GM18870 (cell line): ENCODE measurements around the gene PLCD1.
"Not testable (repeated sequence)": the region's sequence is repeated elsewhere in the genome, so short reads cannot be mapped to it uniquely, and the experiment has no call there.

Experiments
- ATAC-seq: cut with Tn5 transposase; IDR thresholded peaks from one replicate; pipeline ENCODE4 v1.9.1; 2021; ENCODE audit warnings: moderate library complexity; ENCODE audit not compliant: unreplicated experiment

PLCD1 gene

DNA sequence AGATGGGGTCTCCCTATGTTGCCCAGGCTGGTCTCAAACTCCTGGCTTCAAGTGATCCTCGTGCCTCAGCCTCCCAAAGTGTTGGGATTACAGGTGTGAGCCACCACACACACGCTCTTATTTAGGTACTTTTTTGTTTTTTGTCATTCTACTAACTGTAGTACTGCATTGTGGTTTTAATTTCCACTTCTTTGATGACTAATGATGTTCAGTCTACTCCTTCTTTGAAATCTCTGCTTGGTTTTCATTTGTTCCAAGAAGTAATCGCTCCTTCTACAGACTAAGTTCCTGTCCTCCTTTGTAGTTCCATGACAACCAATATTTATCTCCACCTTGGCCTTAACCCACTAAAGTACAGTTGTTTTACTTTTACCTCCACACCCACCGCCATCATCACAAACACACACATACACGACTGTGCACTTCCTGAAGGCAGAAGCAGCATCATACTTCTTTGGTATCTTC, 9.0 kb upstream of the PLCD1 start:
- ATAC-seq = no peak

DNA sequence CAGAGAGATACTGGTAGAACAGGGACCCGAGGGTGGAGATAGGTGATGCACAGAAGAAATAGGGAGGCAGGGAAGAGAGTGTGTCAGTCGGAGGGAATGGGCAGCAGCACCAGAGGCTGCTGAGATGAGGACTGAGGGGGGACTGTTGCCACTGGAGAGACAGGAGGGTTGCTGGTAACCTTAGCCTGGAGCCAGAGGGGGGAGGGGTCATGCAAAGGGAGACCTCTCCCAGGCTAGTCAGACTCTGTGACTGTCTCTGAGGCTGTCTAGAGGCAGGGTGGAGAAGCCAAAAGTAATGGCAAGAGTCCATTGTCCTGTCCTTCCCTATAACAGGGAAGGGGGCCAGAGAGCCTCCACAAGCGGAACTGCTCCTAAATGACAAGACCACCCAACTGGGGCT, 7.5 kb upstream of the PLCD1 start:
- ATAC-seq = no peak

DNA sequence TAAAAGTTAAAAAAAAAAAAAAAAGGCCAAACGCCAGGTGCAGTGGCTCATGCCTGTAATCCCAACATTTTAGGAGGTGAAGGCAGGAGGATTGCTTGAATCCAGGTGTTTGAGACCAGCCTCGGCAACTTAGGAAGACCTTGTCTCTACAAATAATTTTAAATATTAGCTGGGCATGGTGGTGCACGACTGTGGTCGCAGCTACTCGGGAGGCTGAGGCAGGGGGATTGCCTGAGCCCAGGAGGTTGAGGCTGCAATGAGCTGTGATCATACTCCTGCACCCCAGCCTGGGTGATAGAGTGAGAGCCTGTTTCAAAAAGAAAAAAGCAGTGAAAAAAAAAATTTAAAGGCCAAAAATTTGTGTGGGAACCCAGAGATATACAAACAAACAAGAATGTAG, 6.8 kb upstream of the PLCD1 start:
- no peak for ATAC-seq

DNA sequence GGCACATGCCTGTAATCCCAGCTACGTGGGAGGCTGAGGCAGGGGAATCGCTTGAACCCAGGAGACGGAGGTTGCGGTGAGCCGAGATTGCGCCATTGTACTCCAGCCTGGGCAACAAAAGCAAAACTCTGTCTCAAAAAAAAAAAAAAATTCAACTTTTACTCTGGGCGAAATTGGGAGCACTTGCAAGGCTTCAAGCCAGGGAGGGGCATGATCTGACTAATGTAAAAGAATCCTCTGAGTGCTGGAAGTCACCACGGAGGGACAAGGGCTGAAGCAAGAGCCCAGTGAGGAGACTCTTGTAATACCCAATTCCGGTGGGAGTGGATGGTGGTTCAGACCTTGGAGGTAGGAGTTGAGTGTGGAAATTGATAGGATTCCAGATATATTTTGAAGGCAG, 4.9 kb upstream of the PLCD1 start:
- not testable (repeated sequence) for ATAC-seq

DNA sequence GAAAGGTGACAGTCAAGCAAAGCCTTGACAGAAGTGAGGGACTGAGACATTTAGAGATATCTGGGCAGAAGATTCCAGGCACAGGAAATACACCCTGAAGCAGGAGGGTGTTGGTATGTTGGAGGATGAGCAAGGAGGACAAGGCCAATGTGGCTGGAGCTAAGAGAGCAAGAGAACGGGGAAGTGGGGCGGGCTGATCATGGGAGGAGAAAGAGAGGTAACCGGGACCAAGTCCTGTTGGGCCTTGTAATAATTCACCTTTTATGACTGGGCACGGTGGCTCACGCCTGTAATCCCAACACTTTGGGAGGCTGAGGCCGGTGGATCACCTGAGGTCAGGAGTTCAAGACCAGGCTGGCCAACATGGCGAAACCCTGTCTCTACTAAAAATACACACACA, 4.1 kb upstream of the PLCD1 start:
- not testable (repeated sequence) for ATAC-seq

DNA sequence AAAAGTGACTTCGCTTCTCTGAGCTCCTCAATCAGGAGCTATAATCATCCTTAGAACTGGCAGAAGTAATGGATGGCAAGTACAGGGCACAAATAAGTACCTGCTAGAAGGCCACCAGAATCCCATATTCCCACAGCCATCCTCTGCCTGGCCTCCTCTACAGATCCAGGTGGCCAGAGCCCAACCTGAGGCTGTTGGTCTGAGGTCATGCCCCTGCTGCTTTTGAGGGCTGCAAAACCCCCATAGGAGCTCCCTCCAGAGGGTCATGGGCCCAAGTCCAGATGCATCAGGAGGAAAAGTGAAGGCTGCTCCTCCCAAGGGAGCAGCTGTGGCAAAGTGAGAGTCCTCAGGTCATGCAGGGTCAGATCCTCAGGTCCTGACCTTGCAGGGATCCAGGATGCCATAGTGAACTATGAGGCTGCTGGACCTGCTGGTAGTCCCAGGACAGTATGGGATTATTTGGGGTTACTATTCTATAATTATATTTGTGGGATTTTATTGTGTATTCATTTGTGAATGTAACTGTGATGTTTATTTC, 3.0 kb upstream of the PLCD1 start:
- no peak for ATAC-seq

DNA sequence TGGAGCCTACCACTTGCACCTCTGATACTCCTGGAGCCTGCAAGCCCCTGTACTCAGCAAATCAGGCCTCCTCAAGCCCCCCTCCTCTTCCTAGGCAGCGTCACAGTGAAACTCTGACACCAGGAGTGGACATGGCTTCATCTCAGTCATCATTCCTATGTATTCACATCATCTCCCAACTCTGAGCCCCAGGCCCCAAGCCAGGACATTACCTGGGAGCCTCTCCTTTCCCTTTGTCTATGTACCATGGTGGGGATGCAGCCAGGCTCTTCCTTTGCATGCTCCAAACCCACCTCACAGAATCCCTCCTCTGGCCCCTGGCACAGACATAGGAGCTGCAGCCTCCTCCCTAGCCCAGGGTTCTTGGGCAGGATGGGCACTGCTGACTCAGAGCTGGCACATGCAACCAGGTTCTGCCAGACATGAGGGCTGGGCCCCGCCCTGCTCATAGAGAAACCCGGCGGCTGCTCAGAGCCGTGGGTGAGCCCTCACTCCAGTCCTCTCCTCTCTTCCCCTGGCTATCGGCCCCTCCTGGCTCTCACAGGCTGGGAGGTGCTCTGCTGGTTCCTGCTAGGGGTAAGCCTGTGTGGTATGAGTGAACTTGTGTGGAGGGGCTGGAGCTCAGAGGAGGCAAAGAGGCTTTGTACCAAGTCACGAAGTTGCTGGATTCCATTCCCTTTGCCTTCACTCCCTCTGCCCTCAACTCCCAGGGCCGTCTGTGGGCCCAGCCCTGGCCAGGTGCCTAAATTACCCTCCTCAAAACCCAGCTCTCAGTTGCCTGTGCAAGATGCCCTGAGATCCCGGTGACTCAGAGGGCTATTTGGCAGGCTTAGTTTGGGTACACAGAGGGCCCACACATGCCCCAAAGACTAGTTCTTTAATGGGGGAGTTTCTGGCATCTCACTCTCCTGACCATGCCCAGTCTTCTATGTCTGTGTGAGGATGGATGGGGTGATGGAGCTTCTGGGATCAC, 1.9 kb upstream of the PLCD1 start:
- ATAC-seq = no peak

DNA sequence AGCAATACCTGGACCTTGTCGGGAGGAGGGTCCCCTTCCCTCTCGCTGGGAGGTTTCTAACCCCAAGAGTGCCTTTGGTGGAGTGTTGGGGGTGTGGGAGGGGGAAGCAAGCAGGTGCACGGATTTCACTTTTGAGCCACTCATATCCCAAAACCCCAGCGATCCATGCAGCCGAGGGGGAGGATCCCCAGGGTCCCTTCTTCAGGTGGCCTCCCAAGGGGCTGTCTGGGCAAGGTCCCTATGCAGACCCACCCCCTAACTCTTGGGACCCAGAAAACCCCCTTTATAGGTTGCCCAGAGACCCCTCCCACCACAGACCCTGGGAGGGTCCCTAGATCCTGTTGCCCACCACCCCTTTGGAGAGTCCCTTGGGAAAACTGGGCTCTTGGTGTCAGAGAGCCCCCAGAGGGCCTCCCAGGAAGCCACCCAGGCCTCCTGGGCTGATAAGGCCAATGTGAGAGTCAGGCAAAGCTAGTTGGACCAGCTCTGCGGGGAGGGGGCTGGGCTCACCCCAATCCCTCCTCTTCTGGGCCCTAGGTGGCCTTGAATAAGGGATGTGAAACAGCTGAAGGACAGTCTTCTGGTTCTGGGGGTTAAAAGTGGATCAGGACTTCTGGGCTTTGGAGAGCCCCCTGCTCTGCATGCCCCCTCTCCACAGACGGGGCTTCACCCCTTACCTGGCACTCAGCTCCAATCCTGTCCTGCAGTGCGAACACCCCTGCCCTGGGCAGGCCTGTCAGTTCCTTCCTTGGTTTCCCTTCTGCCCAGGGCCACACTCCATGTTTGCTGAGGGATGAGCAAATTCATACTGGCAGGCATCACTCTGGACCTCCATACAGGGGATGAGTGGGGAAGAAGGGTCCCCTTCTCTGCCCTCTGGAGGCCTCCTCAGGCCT, 932 bp upstream of the PLCD1 start:
- no peak for ATAC-seq

DNA sequence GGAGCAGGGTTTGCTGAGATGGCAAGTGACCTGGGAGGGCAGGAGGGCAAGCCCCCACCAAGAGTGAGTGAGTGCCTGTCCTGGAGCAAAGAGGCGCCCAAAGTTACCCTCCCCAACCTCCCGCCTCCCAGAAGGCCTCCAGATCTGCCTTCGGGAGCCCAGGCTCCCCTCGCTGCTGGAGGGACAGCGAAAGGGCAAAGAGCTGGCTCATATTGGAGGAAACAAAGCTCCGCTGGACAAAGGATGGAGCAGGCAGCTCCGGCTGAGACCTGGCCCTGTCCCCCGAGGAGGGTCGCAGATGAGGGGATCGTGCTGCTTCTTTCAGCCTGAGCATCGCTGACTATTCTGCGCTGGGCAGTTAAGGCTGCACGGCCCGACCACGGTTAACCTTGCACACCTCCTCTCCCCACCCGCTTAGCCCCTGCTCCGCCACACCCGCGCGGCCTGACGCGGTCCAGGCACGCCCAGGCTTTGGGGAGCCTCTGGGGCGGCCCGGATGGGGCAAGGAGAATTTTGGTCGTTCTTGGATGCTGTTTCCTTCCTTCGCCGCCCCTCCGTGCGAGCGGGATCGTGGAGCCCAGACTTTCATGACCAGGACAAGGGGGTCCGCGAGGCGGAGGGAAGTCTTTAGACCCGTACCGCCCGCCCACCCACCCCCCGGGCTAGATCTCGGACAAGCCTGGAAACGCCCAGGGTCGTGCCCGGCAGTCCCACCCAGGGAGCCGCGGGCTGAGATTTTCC, 651 bp downstream of the PLCD1 start:
- ATAC-seq = no peak

DNA sequence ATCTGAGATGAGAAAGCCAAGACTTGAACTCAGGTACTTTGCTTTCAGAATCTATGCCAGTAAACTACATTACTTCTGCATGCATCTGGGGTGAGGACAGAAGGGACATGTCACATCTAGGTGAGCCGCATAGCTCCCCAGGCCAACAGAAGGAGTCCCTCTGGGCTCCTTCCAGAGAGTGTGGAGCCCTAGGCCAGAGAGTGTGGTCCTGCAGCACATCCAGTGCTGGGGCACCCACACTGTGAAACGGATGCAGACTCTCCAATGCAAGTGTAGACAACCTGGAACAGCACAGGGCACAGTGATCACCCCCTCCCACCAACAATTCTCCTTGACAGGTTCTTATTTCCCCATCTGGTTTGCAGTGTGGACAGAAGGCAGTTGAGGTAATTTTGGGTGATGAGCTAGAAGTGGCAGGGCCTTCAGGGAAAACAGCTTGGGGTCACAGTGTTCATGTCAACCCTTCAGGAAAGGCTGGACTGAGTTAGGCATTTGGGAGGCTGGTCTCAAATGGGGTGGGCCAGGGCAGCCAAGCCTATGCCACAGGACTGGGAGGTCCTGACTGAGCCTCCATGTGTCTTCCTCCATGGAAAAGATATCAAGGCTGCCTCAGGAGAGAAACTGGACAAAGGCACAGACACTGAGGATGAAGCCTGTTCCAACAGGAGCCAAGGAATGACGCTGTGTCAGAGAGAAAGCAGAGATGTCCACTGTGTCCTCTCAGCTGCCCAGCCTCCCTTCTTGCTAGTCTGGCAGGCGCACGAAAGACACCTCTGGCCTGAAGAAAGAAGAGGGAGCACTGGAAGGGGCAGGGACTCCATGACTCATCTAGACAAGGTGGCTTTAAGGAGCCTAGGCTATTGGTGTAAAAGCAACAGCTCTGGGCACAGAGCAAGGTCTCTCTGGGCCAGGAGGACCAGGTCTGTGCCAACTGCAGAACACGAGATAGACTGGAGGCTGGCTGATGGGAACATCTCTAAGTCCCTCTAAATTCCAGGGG, 1.7 kb downstream of the PLCD1 start:
- ATAC-seq = no peak

DNA sequence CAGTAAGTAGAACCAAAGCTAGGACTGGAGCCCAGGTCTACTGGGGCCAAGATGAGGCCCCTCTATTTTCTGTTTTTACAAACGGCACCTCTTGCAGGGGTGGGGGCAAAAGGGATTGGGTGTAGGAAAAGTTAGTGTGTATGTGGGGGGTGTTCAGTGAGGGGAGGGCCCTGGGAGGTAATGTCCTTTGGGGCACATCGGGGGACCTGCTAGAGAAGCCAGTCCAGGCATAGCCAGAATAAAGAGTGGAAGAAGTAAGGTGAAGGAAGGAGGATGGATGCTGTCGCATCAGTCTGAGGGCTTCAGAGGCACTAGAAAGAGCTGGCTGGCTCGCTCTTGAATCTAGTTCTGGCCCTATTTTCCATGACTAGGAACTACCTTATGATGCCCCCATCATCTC, 2.6 kb downstream of the PLCD1 start:
- no peak for ATAC-seq

DNA sequence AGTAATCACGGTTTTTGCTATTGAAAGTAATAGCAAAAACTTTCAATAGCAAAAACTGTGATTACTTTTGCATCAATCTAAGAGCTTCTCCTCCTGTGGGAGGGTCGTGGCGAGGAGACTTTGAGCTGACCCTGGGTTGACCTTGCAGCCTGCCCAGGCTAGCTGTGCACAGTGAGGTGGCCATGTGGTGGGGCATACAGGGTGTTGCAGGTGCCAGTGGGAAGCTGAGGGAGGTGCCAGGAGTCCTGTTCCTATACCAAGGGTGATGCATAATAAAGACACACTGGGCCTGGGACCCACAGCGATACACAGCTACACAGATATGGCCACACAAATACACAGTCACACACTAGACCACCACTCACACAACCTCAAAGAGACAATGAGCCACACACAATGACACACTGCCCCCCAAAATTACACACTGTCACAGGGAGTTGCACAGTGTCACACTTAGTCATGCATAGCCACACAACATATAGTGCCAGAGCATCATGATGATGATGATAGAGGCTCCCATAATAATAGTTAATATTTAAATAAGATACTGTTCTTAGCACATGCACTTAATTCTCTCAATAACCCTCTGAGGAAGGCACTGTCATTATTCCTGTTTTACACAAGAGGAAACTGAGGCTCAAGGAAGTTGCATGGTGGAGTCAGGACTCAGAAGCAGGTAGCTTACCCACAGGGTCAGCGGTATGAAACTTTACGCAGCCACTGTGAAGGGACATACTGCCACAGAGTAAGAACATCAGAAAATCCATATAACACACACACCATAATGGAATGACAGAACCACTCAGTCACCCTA, 6.3 kb downstream of the PLCD1 start:
- ATAC-seq = no peak

DNA sequence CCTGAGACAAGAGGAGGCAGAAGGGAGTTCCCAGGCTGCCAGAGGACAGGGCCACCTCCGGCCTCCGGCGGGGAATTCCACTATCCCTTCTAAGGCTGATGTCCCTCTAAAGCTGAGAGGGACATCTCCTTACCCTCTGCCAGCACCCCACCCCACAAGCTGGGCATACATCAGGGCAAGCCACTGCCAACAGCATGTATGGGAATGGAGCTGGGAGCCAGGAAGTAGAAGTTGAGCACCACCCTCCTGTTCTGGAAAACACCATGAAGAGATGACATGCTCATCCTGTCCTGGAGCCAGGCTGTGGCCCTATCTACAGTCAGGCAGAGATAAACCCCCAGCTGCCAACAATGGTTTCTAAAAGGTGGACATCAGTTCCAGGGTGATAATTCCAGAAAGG, 7.1 kb downstream of the PLCD1 start:
- ATAC-seq = no peak

DNA sequence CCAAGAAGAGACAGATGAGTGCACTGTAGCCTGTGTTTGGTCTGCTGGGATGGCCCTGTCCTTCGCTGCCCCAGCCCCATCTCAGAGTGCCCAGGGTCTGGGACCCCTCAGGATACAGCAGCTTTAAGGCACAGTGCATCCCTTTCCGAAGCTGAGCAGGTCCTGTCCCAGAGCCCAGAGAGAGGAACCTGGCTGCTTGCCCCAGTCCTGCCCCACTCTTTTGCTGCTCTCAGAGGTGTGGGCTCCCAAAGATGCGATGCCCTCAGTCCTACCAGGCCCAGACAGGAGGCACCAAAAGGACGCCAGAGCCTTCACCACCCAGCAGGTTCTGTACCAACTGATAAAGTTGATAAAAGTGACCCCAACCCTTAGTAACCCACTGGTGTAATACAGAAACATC, 8.2 kb downstream of the PLCD1 start:
- no peak for ATAC-seq

DNA sequence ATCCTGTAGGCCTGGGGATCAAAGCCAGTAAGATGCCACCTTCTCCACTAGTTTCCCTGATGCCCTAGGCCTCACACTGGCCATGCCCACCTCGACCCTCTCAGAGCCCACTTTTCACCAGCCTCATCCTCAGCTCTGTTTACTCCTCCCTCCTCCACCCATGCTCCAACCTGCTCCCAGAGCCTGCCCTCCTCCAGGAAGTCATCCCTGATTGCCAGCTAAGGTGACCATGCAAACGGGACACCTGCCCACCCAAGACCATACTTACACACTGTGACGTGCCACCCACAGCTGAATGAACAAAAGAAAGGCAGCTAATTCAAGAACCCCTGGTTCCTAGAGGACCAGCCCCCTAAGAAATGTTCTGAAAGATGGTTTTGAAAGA, 9.1 kb downstream of the PLCD1 start:
- no peak for ATAC-seq

DNA sequence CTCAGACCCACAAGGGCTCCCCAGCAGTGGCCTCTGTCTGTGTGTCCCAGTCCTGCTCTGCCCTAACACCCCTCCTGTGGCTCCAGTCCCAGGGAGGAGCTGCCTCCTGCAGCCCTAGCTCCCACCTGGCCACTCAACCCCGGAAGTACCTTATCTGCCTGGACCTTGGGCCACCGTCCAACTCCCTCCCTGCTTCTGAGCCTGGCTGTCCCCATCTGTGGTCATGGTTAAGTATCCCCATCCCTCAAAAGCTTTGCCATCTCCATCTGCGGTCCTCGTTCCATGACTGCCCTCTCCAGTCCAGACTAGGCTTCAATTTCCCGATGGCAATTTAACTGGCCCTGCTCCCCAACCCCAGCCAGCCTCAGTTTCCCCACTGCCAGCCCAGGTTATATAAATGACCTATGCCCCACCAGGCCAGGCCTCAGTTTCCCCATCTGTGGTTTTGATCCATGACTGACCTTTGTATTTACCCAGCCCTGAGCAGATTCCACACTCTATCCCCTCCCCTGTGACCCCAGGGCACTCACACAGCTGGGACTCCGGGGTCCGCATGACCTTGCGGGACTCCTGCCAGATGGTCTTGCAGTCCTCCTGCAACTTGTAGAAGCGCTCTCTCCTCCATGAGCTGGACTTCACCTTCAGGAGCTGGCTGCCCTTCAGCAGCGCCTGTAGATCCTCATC, 9.6 kb downstream of the PLCD1 start:
- no peak for ATAC-seq

DNA sequence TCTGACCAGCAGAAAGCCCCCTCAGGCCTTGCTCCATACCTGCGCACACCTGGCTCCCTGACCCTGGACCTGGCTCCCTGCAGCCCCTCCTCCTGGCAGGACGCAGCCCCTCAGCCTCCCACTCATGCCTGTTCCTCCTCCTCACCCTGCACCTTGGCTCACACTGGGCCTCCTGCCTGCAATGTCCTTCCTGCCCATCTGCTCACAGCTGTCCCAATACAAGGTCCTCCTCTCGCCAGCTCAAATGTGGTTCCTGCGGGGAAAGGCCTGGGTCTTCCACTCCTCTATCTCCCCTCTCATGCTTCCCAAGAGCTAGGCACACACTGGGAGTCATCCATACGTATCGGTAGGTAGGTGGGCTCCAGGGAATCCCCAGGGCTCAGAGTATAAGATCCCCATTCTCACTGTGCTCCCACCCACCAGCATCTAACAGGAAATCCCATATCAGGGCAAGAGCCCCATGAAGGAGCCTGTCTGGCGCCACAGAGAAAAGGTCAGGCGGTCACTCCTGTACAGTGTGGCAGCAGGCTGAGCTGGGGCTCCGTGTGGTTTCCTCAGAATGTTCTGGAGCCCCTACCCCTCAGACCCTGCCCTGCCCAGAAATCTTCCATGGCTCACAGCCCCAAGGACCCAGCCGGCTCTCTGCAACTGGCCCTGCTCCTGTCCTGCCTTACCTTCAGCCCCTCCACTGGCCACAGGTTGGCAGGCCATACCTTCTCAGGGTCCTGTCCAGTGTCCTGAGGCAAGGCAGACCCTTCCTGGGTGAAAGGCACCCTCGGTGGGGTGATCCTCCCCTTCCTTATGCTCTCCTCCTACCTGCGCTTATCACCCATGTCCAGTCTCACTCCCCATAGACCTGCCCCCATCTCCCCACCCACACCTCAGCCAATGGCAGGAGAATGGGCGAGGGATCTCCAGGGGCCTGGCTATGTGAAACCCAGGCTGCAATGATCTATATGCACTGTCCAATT, 10.9 kb downstream of the PLCD1 start:
- ATAC-seq = no peak
